ENCODE measurements around the gene GSTK1.
"Not testable (repeated sequence)": the region's sequence is repeated elsewhere in the genome, so short reads cannot be mapped to it uniquely, and the experiment has no call there.

The GSTK1 gene

GRCh38 chr7:143263266-143264195 lies at the start of gene GSTK1:
GSTK1 (plus strand) TSS chr7:143263441; CDS start chr7:143263514, 73 bp downstream.
- peak; percentile 84 for DNase-seq

- DNase-seq, result not testable (repeated sequence)
Observed at GRCh38 chr7:143213478-143213877, 49.8 kb upstream of the GSTK1 start.

- peak; percentile 54 for DNase-seq
Observed at GRCh38 chr7:143214789-143215679, 48.2 kb upstream of the GSTK1 start.

GRCh38 chr7:143216151-143216550 lies 47.1 kb upstream of the GSTK1 start:
- no peak for DNase-seq

GRCh38 chr7:143216686-143217085 lies 46.6 kb upstream of the GSTK1 start:
- DNase-seq, result no peak

GRCh38 chr7:143217806-143218205 lies 45.4 kb upstream of the GSTK1 start:
- DNase-seq, result no peak

GRCh38 chr7:143221286-143221685 lies 42.0 kb upstream of the GSTK1 start:
- no peak for DNase-seq

- no peak for DNase-seq
Observed at GRCh38 chr7:143221737-143222136, 41.5 kb upstream of the GSTK1 start, which contains the start of gene TAS2R40. TAS2R40 (plus strand) TSS chr7:143222037; CDS start chr7:143222079, 42 bp downstream.

- no peak for DNase-seq
Observed at GRCh38 chr7:143222782-143223181, 40.5 kb upstream of the GSTK1 start.

GRCh38 chr7:143223784-143224183 lies 39.5 kb upstream of the GSTK1 start:
- no peak for DNase-seq

- no peak for DNase-seq
Observed at GRCh38 chr7:143225047-143225446, 38.2 kb upstream of the GSTK1 start.

GRCh38 chr7:143227806-143228205 lies 35.4 kb upstream of the GSTK1 start:
- no peak for DNase-seq

- no peak for DNase-seq
Observed at GRCh38 chr7:143229054-143229790, 34.0 kb upstream of the GSTK1 start.

- DNase-seq, result no peak
Observed at GRCh38 chr7:143230602-143231457, 32.4 kb upstream of the GSTK1 start.

GRCh38 chr7:143233816-143234532 lies 29.3 kb upstream of the GSTK1 start:
- DNase-seq, result no peak

GRCh38 chr7:143234533-143234875 lies 28.7 kb upstream of the GSTK1 start:
- no peak for DNase-seq

- no peak for DNase-seq
Observed at GRCh38 chr7:143235561-143235960, 27.7 kb upstream of the GSTK1 start.

GRCh38 chr7:143236408-143236990 lies 26.7 kb upstream of the GSTK1 start:
- DNase-seq, result no peak

GRCh38 chr7:143237366-143237765 lies 25.9 kb upstream of the GSTK1 start:
- no peak for DNase-seq

- no peak for DNase-seq
Observed at GRCh38 chr7:143238289-143238980, 24.8 kb upstream of the GSTK1 start.
